Transverse colon (tissue), 3 donors: ENCODE results near the gene SLC24A1.

Experiments used
- CTCF ChIP-seq, 5 experiments: fragments of 200-600 bp in 3 of 5; fragments of 450-650 bp in 2 of 5; sonication (generic) in 3 of 5; IDR thresholded peaks; 1 replicate in 2 of 5; 2 replicates in 3 of 5; pipeline ENCODE4 v1.5.1; 2016 to 2017; ENCODE audit warnings: antibody characterized with exemption in 5 of 5, inconsistent platforms in 3 of 5, mild to moderate bottlenecking in 2 of 5, moderate library complexity in 1 of 5
- EP300 ChIP-seq: sonication (generic); formaldehyde crosslinking; IDR thresholded peaks from one replicate; pipeline ENCODE4 v1.6.1; 2017; ENCODE audit warnings: antibody characterized with exemption, low read depth

- TF ChIP-seq CTCF (IDR thresholded peaks at IDR 0.05) (no peak), EP300 (no peak)
These were observed 905 bp upstream of the SLC24A1 start for GRCh38 chr15:65620833-65621232.
